PFSK-1 (cell line): ENCODE data around the gene AUH.

Experiments used
- FOXP2 ChIP-seq: optimal IDR thresholded peaks from 2 replicates; pipeline ENCODE3; 2011; ENCODE audit warnings: borderline replicate concordance, control low read depth, inconsistent platforms; ENCODE audit not compliant: insufficient read depth; ENCODE audit errors: extremely low read length, extremely low read depth
- POLR2AphosphoS5 ChIP-seq: IDR thresholded peaks from 2 replicates; pipeline ENCODE4 v1.6.1; 2012; ENCODE audit warnings: low read depth, mild to moderate bottlenecking, control low read depth, low read length, moderate library complexity
- SIN3A ChIP-seq: IDR thresholded peaks from 2 replicates; pipeline ENCODE4 v1.6.1; 2012; ENCODE audit warnings: mild to moderate bottlenecking, low read length, moderate library complexity, borderline replicate concordance; ENCODE audit not compliant: insufficient read depth
- TAF1 ChIP-seq: IDR thresholded peaks from 2 replicates; pipeline ENCODE4 v1.6.1; 2012; ENCODE audit warnings: low read length, control low read depth, borderline replicate concordance; ENCODE audit not compliant: insufficient read depth
- TF ChIP-seq, protein P1 (sequence below), 2 experiments: IDR thresholded peaks; 2 replicates each; pipeline versions ENCODE4 v1.6.1 to v1.8.0; 2011 to 2012; ENCODE audit warnings: low read depth in 2 of 2, low read length in 2 of 2, control low read depth in 1 of 2, inconsistent platforms in 1 of 2, mild to moderate bottlenecking in 1 of 2, moderate library complexity in 1 of 2; ENCODE audit not compliant: insufficient read depth in 1 of 2

AUH gene

DNA sequence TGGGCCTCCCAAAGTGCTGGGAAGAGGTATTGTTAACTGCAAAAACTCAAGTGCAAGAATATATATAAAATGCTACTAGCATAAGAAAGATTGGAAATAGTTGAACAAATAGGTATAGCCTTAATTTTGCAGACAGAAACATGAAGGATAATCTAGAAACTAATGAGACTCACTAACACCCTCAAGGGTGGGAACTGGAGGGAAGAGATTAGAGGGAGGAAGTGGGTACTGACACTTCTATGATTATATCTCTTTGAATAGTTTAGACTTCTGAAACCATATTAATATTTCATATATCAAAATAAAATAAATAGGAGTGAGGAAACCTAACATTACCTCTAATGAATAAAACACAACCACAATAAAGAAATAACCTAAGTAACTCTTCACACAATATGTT is 23.0 kb downstream of the AUH start:
- TF ChIP-seq TAF1 (no peak), POLR2AphosphoS5 (no peak), SIN3A (no peak), FOXP2 (no peak)
- TF ChIP-seq, protein P1, sequence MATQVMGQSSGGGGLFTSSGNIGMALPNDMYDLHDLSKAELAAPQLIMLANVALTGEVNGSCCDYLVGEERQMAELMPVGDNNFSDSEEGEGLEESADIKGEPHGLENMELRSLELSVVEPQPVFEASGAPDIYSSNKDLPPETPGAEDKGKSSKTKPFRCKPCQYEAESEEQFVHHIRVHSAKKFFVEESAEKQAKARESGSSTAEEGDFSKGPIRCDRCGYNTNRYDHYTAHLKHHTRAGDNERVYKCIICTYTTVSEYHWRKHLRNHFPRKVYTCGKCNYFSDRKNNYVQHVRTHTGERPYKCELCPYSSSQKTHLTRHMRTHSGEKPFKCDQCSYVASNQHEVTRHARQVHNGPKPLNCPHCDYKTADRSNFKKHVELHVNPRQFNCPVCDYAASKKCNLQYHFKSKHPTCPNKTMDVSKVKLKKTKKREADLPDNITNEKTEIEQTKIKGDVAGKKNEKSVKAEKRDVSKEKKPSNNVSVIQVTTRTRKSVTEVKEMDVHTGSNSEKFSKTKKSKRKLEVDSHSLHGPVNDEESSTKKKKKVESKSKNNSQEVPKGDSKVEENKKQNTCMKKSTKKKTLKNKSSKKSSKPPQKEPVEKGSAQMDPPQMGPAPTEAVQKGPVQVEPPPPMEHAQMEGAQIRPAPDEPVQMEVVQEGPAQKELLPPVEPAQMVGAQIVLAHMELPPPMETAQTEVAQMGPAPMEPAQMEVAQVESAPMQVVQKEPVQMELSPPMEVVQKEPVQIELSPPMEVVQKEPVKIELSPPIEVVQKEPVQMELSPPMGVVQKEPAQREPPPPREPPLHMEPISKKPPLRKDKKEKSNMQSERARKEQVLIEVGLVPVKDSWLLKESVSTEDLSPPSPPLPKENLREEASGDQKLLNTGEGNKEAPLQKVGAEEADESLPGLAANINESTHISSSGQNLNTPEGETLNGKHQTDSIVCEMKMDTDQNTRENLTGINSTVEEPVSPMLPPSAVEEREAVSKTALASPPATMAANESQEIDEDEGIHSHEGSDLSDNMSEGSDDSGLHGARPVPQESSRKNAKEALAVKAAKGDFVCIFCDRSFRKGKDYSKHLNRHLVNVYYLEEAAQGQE (IDR thresholded peaks at IDR 0.05; ENCODE audit: insufficient read depth in 1 of 2, low read depth in 2 of 2, low read length in 2 of 2) = no peak

DNA sequence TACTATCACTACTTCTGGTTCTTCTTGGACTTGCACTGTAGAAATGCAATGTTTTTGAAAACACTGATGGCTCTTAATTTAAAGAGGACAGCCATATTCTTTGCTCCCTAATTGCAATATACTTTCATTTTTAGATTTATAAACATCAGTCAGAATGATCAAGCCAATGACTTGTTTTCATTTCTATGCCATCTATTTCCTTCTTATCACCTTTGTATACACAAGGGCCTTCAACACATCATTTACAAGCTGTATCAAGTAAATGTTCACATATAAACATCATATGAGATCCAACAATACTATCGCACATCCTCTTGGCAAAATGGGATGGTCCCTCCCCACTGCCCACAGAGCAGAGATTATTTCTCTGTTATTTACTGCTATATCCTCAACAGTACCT is 24.9 kb downstream of the AUH start:
- TF ChIP-seq FOXP2 (no peak), TAF1 (no peak)

DNA sequence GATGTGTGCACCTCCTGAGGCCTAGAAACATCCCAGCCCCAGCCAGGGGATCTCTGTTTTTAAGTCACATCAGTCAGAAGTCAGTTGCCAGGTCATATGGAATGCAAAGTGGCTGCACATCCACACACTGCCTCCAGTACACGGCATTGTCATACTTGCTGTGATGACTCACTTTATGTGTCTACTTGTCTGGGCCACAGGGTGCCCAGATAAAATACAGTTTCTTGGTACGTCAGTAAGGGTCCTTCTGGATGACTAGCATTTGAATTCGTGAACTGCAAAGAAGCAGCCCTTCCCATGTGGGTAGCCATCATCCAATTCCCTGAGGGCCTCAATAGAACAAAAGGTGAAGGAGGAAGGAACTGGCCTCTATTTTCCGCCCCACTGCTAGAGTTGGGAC is 27.7 kb downstream of the AUH start:
- no peak for TF ChIP-seq POLR2AphosphoS5
- TF ChIP-seq FOXP2 = no peak
- no peak for TF ChIP-seq SIN3A
- TF ChIP-seq TAF1 = no peak
- TF ChIP-seq, protein P1 (IDR thresholded peaks at IDR 0.05; ENCODE audit: insufficient read depth in 1 of 2, low read depth in 2 of 2, low read length in 2 of 2) = no peak

DNA sequence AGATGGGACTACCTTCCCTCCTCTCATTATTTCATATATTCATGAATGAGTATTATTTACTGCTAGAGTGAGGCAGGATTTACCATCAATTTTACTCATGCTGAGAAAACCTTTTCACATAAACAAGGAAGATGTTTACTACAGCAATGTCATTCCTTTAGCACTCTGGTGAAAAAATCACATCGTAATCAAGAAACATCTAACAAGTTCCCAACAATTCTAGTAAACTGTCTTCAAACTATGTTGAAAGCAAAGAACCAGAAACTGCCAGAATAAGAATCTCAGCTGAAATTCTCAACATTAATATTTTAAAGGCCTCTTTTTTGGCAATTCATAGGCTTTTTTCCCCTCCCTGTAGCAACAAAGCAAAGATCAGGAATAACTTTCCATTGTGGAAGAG is 28.2 kb downstream of the AUH start:
- TF ChIP-seq POLR2AphosphoS5 (no peak), FOXP2 (no peak), SIN3A (no peak), TAF1 (no peak)
- TF ChIP-seq, protein P1 (IDR thresholded peaks at IDR 0.05; ENCODE audit: insufficient read depth in 1 of 2, low read depth in 2 of 2, low read length in 2 of 2) = no peak

DNA sequence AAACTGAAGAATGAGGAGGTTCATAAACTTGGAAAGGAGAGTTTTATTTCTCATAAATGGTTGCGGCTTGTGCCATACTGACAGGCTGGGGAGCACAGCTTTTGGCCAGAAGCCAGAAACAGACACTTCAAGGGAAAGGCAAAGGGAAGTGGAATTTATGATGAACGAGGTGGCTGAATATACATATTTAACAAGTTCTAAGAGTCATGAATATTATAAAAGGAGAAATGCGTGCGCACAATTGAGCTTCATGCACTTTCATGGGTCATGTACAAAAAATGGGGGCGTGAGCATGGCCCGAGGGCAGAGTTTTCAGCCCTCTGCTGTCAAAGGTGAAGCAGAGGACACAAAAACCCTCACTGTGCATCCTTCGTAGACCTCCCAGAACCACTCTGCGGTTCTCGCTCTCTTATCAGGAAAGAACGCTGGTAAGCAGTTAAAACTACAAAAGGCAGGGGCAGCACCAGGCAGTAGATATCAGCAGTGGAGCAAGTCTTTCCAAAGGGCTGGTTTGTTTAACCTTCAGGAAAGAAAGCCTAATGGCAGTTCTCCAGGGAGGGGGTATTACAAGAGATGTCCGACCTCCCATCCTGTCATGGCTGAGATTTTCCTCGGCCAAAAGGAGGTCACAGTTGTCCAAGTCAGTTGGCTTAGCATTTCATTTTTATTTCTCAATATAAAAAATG is 29.0 kb downstream of the AUH start:
- TF ChIP-seq SIN3A = no peak
- TF ChIP-seq, protein P1 (IDR thresholded peaks at IDR 0.05; ENCODE audit: insufficient read depth in 1 of 2, low read depth in 2 of 2, low read length in 2 of 2) = no peak
- no peak for TF ChIP-seq POLR2AphosphoS5
- TF ChIP-seq TAF1 = no peak
- TF ChIP-seq FOXP2 = no peak
